ENCODE data around the gene CSRP3. TPM values are rescaled to one million over a fixed set of nuclear protein-coding genes. Genes with fewer than 3 reads are reported as not detected.

The CSRP3 gene
- total and polyA plus RNA-seq, 2 of the 4 experiments (the other 2 are of a cell fraction), result not detected

DNA sequence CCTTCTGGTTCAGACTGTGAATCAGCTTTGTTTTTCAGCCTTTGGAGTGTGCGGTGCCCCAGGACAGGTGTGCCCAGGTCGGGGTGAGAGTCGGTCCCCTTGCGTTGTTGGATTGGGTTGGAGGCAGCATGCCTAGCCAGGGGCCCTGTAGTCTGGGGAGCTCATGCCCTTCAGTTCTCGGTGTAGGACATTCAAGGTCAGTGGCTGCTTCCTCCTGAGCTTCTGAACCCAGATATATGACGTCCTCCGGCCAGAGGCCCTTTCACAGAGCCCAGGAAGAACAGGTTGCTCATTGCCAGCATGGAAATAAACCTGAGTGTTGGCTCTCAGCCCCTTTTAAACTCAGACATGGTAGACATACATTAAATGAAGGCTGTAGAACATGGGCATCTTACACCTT, 2.7 kb downstream of the CSRP3 start:
- H3K4me1 ChIP-seq (ENCODE audit: control insufficient read depth, insufficient read depth, low read length), result peaks cover 4% of the 10 kb centered on the region; the same call in 1 of the 2 replicates
- H3K9ac ChIP-seq (ENCODE audit: low read depth, low read length), result no peak overlapping the region
- H3K4ac ChIP-seq (ENCODE audit: low read depth, low read length), result no peak overlapping the region
- no TSS peak for BruUV-seq (replicated peaks)
- no peak overlapping the region for H4K5ac ChIP-seq (ENCODE audit: low read depth, low read length)
- peaks cover 2% of the 10 kb centered on the region; the same call in 1 of the 2 replicates for H3K27me3 ChIP-seq (ENCODE audit: control insufficient read depth, insufficient read depth, low read length)
- intact Hi-C loops (cut with micrococcal nuclease), result no loop called here
- H2AK5ac ChIP-seq (ENCODE audit: low read depth, low read length), result no peak overlapping the region
- H2BK20ac ChIP-seq (ENCODE audit: low read depth, low read length), result no peak overlapping the region
- CTCF ChIA-PET, result no interaction called here
- H2BK120ac ChIP-seq (ENCODE audit: low read depth, low read length), result no peak overlapping the region
- H3K9me1 ChIP-seq (ENCODE audit: insufficient read depth, low read length), result no peaks in the 10 kb centered on the region
- no peaks in the 10 kb centered on the region for H3K36me3 ChIP-seq (ENCODE audit: control insufficient read depth, insufficient read depth, low read length)
- no peak overlapping the region for H2BK5ac ChIP-seq (ENCODE audit: low read depth, low read length, poor library complexity, severe bottlenecking)
- in situ Hi-C loops (cut with MboI; ENCODE audit: low sequenced_read_pairs), result no loop called here
- POLR2A ChIA-PET (ENCODE audit: unreplicated experiment), result no interaction called here
- H3K4me2 ChIP-seq (ENCODE audit: low read depth, low read length), result no peak overlapping the region
- TF ChIP-seq BHLHE40 (IDR thresholded peaks at IDR 0.05; ENCODE audit: low read depth, low read length), result no peak
- no peak for TF ChIP-seq MAFK (IDR thresholded peaks at IDR 0.05; ENCODE audit: low read depth, low read length)
- no peak for TF ChIP-seq CHD1 (IDR thresholded peaks at IDR 0.05; ENCODE audit: low read depth, low read length)
- no peak for TF ChIP-seq RAD21 (IDR thresholded peaks at IDR 0.05; ENCODE audit: low read length)
- no peak for TF ChIP-seq MAZ (IDR thresholded peaks at IDR 0.05; ENCODE audit: borderline replicate concordance, low read depth, low read length)
- no peak for TF ChIP-seq FOS (IDR thresholded peaks at IDR 0.05; ENCODE audit: low read depth, low read length)
- TF ChIP-seq, protein P1, sequence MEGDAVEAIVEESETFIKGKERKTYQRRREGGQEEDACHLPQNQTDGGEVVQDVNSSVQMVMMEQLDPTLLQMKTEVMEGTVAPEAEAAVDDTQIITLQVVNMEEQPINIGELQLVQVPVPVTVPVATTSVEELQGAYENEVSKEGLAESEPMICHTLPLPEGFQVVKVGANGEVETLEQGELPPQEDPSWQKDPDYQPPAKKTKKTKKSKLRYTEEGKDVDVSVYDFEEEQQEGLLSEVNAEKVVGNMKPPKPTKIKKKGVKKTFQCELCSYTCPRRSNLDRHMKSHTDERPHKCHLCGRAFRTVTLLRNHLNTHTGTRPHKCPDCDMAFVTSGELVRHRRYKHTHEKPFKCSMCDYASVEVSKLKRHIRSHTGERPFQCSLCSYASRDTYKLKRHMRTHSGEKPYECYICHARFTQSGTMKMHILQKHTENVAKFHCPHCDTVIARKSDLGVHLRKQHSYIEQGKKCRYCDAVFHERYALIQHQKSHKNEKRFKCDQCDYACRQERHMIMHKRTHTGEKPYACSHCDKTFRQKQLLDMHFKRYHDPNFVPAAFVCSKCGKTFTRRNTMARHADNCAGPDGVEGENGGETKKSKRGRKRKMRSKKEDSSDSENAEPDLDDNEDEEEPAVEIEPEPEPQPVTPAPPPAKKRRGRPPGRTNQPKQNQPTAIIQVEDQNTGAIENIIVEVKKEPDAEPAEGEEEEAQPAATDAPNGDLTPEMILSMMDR (conservative IDR thresholded peaks at IDR 0.05; ENCODE audit: low read depth, low read length), result no peak
- no peak for TF ChIP-seq RFX5 (IDR thresholded peaks at IDR 0.05; ENCODE audit: low read depth, low read length)
- no peak for TF ChIP-seq CEBPB (IDR thresholded peaks at IDR 0.05; ENCODE audit: low read depth, low read length)
- TF ChIP-seq POLR2A (IDR thresholded peaks at IDR 0.05; ENCODE audit: low read depth, low read length), result no peak
- no peak for TF ChIP-seq SMC3 (IDR thresholded peaks at IDR 0.05; ENCODE audit: low read depth, low read length)
- TF ChIP-seq RCOR1 (IDR thresholded peaks at IDR 0.05; ENCODE audit: insufficient replicate concordance, low read length), result no peak
- no peak for TF ChIP-seq MXI1 (IDR thresholded peaks at IDR 0.05; ENCODE audit: borderline replicate concordance, low read depth, low read length)
- H3K4me3 ChIP-seq (ENCODE audit: insufficient read depth, low read depth, low read length), result no peak overlapping the region
- no peak for ATAC-seq (ENCODE audit: low read depth)
- H4K20me1 ChIP-seq (ENCODE audit: insufficient read depth, low read length), result no peaks in the 10 kb centered on the region
- no peak overlapping the region for H3K23ac ChIP-seq (ENCODE audit: low read depth, low read length)
- H2AFZ ChIP-seq (replicated peaks; ENCODE audit: low read length, poor library complexity), result no peak overlapping the region
- no peak overlapping the region for H4K8ac ChIP-seq (ENCODE audit: low read depth in 2 of 2, low read length in 2 of 2)
- no peak for DNase-seq
- H4K91ac ChIP-seq (ENCODE audit: insufficient read depth, low read depth, low read length), result no peak overlapping the region
- H3K14ac ChIP-seq (replicated peaks; ENCODE audit: low read depth, low read length), result no peak overlapping the region
- H2BK15ac ChIP-seq (ENCODE audit: low read depth, low read length), result no peak overlapping the region
- 88% methylated on average over 5 of the region's 7 CpGs; no CpG with 5 or more reads in 1 of the 2 experiments for WGBS, 2 experiments (ENCODE audit: extremely low coverage in 2 of 2, insufficient read length in 1 of 2)
- H3K79me1 ChIP-seq (ENCODE audit: low read depth in 1 of 2, low read length in 2 of 2), result no peaks in the 10 kb centered on the region
- H3K9me3 ChIP-seq (ENCODE audit: control insufficient read depth, insufficient read depth, low read length), result no peaks in the 10 kb centered on the region
- H3K18ac ChIP-seq (ENCODE audit: low read depth, low read length), result no peak overlapping the region
- dilution Hi-C loops (cut with HindIII; ENCODE audit: low sequenced_read_pairs, unreplicated experiment), result no loop called here
- no peak overlapping the region for H3K27ac ChIP-seq (ENCODE audit: insufficient read depth, low read length)
- H2AK9ac ChIP-seq (replicated peaks; ENCODE audit: low read depth, low read length, poor library complexity), result peak overlapping the region; percentile 48
- no peak overlapping the region for H3K56ac ChIP-seq (ENCODE audit: extremely low read depth, insufficient read depth, low read length)

Measured in IMR-90 (cell line).